Fibroblast of peridontal ligament (primary cell): ENCODE results near the gene SUPT20HL1.

Source experiments
- DNase-seq: peaks from one replicate; pipeline ENCODE4 v3.0.0-alpha.2; 2010; ENCODE audit errors: extremely low read depth

Gene SUPT20HL1

DNA sequence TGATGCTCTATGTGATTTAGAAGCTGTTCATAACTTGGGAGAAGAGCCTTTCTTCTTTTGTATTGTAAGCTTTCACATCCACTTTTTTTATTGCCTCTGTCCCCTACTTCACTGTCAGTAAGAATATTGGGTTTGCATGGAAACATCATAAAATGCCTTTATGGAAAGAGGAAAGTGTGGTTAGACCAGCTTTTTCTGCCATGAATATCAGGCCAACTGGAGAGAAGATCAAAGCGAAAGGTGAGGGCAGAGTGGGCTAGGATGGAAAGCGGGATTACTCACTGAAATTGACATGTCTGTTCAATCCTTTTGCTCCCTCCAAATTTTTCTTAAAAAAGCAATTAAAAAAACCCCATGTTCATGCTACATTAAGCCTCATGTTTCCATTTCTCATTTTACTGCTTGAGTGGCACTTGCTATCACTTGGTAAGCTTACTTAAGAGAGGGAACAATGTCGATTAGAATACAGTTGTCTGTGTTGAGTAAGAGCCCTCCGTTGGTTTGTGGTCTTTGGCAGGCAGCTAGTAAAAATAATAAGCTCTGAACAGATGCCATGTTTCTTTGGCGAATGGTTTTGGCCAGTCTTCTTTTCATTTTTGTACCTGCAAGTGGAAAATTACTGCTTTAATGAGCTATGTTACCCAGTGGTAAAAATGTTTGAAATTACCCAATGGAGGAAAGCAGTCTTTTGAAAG, 35.9 kb downstream of the SUPT20HL1 start:
- DNase-seq, result peak; percentile 74

DNA sequence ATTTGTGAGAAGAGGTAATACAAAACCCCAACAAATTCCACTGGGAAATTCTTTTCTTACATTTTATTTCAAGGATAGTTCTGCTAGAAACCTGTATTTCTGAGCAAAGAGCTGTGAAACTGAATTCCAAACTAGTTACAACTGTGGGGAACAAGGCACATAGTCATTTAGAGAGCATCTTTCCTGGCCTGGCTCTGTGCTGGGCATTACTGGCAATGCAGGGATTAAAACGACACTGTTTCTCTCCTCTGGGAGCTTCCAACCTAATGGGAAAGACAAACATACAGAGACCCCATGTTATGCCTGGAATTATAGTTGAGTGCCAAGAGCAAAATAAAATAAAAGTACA, 36.5 kb downstream of the SUPT20HL1 start:
- DNase-seq, result no peak

DNA sequence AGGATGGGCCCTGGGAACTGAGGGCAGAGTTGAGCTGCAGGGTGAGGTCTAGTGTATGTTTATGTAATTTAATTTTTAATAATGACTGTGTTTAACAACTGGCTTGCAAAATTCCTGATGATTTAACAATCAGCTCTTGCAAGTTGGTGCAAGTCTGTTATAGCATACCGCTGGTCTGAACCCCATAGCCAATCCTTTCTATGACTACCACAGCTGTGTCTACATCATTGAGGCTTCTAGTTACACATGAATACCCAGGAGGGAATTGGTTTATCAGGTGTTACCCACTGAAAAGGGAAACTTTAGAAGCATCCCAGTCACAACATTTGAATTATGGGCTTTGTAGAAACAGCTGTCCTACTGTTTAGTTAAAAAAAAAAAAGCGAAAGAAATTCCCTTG, 38.3 kb downstream of the SUPT20HL1 start:
- no peak for DNase-seq

DNA sequence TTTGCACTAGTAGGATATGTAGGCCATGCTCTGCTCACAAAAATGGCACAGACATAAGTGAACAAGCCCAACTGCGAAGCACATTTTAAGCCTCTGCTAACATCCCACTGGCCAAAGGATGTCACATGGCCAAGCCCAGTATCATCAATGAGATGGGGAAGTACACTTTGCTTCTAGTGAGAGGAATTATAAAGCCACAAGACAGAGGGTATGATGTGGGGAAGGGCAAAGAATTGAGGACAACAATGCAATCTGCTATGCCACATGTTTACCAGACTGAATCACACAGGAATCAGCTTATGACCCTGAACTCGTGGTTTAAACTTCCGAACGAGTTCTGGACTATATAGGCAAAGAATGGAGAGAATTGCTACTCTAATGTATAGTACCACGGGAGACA, 39.1 kb downstream of the SUPT20HL1 start:
- no peak for DNase-seq

DNA sequence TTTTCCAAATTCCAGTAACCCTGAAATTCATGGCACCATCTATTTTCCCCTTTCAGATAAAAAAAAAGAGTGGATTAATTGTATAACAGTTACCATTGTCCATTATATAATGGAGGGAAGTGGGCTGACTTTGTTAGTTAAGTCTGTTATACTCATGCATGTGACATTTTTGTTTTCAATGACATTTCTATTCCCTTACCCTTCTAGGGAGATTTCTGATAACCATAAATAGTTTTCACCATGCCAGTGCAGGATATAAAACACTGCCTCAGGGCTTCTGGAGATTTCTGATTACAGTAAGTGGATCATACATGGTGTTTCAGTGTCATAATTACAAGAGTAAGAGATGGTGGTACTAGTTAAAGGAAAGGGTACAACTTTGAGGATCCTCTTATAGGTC, 45.5 kb downstream of the SUPT20HL1 start:
- no peak for DNase-seq
